Adrenal gland (tissue), 5 donors: ENCODE results near the gene CD44.

ENCODE experiments used
- POLR2A ChIP-seq, 2 donors: fragments of 450-650 bp; IDR thresholded peaks; one replicate each; pipeline ENCODE4 v1.6.1; 2017; ENCODE audit warnings: antibody characterized with exemption in 2 of 2, mild to moderate bottlenecking in 2 of 2, moderate library complexity in 1 of 2
- TF ChIP-seq, protein P1 (sequence below), 6 experiments: fragments of 450-650 bp in 4 of 6; fragments of 200-600 bp in 2 of 6; sonication (generic) in 1 of 6; IDR thresholded peaks; 1 replicate in 5 of 6; 2 replicates in 1 of 6; pipeline versions ENCODE4 v1.5.1 to v1.8.0; 2016 to 2021; ENCODE audit warnings: antibody characterized with exemption in 6 of 6, mild to moderate bottlenecking in 2 of 6, moderate library complexity in 1 of 6
- donor health status: DM: no; HTN: no; CAD: no.

DNA sequence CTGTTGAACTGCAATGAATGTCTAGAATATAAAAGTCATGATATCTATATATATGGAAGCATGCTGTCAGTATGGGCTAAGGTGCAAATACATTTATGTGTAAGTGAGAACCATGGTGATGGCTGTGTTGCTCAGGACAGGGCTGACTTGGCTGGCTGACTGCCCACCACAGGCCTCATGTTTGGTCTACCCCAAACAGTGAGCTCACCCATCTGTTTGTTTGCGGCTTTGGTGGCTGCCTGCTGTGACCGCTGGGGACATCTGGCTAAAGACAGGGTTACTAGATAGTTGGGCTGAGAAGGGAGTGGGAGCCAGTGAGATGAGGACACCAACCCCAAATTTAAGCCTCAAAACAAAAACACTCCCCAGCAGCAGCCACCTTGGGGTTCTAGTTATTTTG is 6.3 kb downstream of the CD44 start:
- TF ChIP-seq, protein P1, sequence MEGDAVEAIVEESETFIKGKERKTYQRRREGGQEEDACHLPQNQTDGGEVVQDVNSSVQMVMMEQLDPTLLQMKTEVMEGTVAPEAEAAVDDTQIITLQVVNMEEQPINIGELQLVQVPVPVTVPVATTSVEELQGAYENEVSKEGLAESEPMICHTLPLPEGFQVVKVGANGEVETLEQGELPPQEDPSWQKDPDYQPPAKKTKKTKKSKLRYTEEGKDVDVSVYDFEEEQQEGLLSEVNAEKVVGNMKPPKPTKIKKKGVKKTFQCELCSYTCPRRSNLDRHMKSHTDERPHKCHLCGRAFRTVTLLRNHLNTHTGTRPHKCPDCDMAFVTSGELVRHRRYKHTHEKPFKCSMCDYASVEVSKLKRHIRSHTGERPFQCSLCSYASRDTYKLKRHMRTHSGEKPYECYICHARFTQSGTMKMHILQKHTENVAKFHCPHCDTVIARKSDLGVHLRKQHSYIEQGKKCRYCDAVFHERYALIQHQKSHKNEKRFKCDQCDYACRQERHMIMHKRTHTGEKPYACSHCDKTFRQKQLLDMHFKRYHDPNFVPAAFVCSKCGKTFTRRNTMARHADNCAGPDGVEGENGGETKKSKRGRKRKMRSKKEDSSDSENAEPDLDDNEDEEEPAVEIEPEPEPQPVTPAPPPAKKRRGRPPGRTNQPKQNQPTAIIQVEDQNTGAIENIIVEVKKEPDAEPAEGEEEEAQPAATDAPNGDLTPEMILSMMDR (IDR thresholded peaks at IDR 0.05): no peak
- no peak for TF ChIP-seq POLR2A (IDR thresholded peaks at IDR 0.05)
